Smooth muscle cell of the coronary artery (primary cell): ENCODE results near the gene DDT. TPM values are rescaled to one million over a fixed set of nuclear protein-coding genes. Genes with fewer than 3 reads are reported as not detected.

Experiments
- total RNA-seq: library from RNA; depleted of rRNA; stranded (reverse); fragments of >200 nt; gene quantifications from 2 replicates; pipeline ENCODE4 v1.2.3, GENCODE V29; 2014; ENCODE audit warnings: low replicate concordance

Gene DDT
- total RNA-seq = 57.3 and 162 TPM in 2 replicates

GRCh38 chr22:23974345-23974744 lies at the start of gene DDT:
TSS of gene DDT (minus strand) at chr22:23974441. CDS start at chr22:23974414, 27 bp downstream.

GRCh38 chr22:24005201-24005600 lies 31.0 kb upstream of the DDT start, which contains the start of gene GSTT4:
TSS of gene GSTT4 (minus strand) at chr22:24005453. CDS start at chr22:24005356, 97 bp downstream.

GRCh38 chr22:23979557-23980240 lies 5.5 kb upstream of the DDT start, which contains the start of gene GSTT2:
TSS of gene GSTT2 (plus strand) at chr22:23980134.

GRCh38 chr22:23966568-23966967 lies 7.7 kb downstream of the DDT start, which contains the start of gene DDTL:
TSS of gene DDTL (plus strand) at chr22:23966888. CDS start at chr22:23966915, 27 bp downstream.

GRCh38 chr22:23961084-23961771 lies 13.0 kb downstream of the DDT start, which contains the start of gene GSTT2B:
TSS of gene GSTT2B (minus strand) at chr22:23961195. CDS start at chr22:23961131, 64 bp downstream.

Other genes starting within 250 kb of the DDT start
- 1.4 and 3.5 TPM in 2 replicates for gene ZNF70, start 223.3 kb downstream of the DDT start, total RNA-seq
- gene VPREB3, start 220.0 kb downstream of the DDT start, total RNA-seq = not detected in 2 replicates
- gene C22orf15, start 211.5 kb downstream of the DDT start, total RNA-seq = 0.38 and 1.8 TPM in 2 replicates
- gene CHCHD10, start 206.5 kb downstream of the DDT start, total RNA-seq = 3.4 and 6.5 TPM in 2 replicates
- 11.0 and 18.5 TPM in 2 replicates for gene MMP11, start 201.6 kb downstream of the DDT start, total RNA-seq
- gene SMARCB1, start 187.5 kb downstream of the DDT start, total RNA-seq = 18.0 and 21.5 TPM in 2 replicates
- gene DERL3, start 135.4 kb downstream of the DDT start, total RNA-seq = 0.23 TPM in 1 of 2 replicates, not detected in the other
- gene SLC2A11, start 116.6 kb downstream of the DDT start, total RNA-seq = 7.5 and 8.9 TPM in 2 replicates
- gene MIF, start 80.1 kb downstream of the DDT start, total RNA-seq = 300 and 504 TPM in 2 replicates
- 5.1 and 9.5 TPM in 2 replicates for gene GSTT2B, start 13.2 kb downstream of the DDT start, total RNA-seq
- gene DDTL, start 7.6 kb downstream of the DDT start, total RNA-seq = 2.2 and 11.0 TPM in 2 replicates
- 0.23 TPM in 1 of 2 replicates, not detected in the other for gene GSTT2, start 5.7 kb upstream of the DDT start, total RNA-seq
- not detected in 2 replicates for gene GSTT4, start 31.0 kb upstream of the DDT start, total RNA-seq
- gene CABIN1, start 36.9 kb upstream of the DDT start, total RNA-seq = 35.5 and 61.0 TPM in 2 replicates
- gene SUSD2, start 207.0 kb upstream of the DDT start, total RNA-seq = 1.2 and 4.7 TPM in 2 replicates